Fibroblast of lung (primary cell): Measurements from ENCODE around the gene COLEC12.

Experiments
- CTCF ChIP-seq, 2 donors: IDR thresholded peaks in 1 of 2; conservative IDR thresholded peaks in 1 of 2; 1 replicate in 1 of 2; 2 replicates in 1 of 2; pipeline ENCODE4 v1.5.1; 2011 to 2012; ENCODE audit warnings: low read length in 2 of 2, control low read depth in 1 of 2, inconsistent platforms in 1 of 2, low read depth in 1 of 2, mild to moderate bottlenecking in 1 of 2
- EZH2 ChIP-seq: IDR thresholded peaks from 2 replicates; pipeline ENCODE4 v1.5.1; 2012; ENCODE audit warnings: low read length, control low read depth, mild to moderate bottlenecking; ENCODE audit errors: missing control alignments

GRCh38 chr18:407191-407590, 93.3 kb downstream of the COLEC12 start:
- TF ChIP-seq CTCF (conservative IDR thresholded peaks at IDR 0.05 in 1 of 2, IDR thresholded peaks at IDR 0.05 in 1 of 2; ENCODE audit: low read depth in 1 of 2, low read length in 2 of 2) (no peak), EZH2 (no peak)
